ENCODE measurements around the gene PVALB.

PVALB gene

DNA sequence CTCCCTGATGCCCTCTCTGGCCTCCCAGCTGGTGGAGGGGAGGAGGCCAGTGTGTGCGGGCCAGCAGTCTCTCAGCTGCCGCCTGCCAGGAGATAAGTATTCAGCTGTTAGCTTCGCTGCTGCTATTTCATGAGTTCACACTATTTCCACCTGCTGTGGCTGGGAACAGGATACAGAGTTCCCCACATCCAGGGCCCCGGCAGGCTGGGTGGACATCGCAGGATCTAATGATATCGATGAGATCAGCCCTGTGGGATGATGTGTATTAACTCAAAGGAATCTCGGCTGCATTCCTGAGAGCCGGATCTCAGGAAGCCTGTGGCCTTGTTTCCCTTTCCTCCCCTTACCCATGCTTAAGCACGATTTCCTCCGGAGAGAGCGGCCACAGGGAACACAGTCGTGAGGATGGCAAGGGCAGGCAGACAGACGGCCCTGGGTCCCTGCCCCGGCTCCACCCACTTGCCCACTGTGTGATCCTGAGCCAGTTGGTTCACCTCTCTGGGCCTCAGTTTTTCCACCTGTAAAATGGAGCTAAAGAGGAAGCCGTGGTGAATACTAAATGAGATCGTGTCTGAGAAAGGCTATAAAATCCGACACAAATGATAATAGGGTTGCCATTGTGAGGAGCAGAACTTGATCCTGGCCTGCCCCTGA, 6.5 kb upstream of the PVALB start:
- Histone ChIP-seq H3K27me3 (ENCODE audit: insufficient read depth, low read length, poor library complexity) (peaks cover 9% of the 10 kb centered on the region), H3K9ac (ENCODE audit: low read depth, low read length) (no peak overlapping the region), H3K4me3 (ENCODE audit: low read depth in 1 of 2, low read length in 2 of 2) (no peak overlapping the region), H4K20me1 (ENCODE audit: insufficient read depth, low read length) (no peaks in the 10 kb centered on the region), H3K79me2 (ENCODE audit: insufficient read depth, low read length) (no peaks in the 10 kb centered on the region), H3K4me1 (ENCODE audit: insufficient read depth, low read length) (no peaks in the 10 kb centered on the region), H2AFZ (ENCODE audit: low read depth, low read length) (no peak overlapping the region), H3K4me2 (ENCODE audit: insufficient read depth, low read length) (no peak overlapping the region), H3K36me3 (ENCODE audit: insufficient read depth, low read length) (no peaks in the 10 kb centered on the region), H3K9me3 (ENCODE audit: insufficient read depth, low read length, severe bottlenecking) (no peaks in the 10 kb centered on the region), H3K27ac (ENCODE audit: low read length) (no peak overlapping the region)
- TF ChIP-seq, protein P1, sequence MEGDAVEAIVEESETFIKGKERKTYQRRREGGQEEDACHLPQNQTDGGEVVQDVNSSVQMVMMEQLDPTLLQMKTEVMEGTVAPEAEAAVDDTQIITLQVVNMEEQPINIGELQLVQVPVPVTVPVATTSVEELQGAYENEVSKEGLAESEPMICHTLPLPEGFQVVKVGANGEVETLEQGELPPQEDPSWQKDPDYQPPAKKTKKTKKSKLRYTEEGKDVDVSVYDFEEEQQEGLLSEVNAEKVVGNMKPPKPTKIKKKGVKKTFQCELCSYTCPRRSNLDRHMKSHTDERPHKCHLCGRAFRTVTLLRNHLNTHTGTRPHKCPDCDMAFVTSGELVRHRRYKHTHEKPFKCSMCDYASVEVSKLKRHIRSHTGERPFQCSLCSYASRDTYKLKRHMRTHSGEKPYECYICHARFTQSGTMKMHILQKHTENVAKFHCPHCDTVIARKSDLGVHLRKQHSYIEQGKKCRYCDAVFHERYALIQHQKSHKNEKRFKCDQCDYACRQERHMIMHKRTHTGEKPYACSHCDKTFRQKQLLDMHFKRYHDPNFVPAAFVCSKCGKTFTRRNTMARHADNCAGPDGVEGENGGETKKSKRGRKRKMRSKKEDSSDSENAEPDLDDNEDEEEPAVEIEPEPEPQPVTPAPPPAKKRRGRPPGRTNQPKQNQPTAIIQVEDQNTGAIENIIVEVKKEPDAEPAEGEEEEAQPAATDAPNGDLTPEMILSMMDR (IDR thresholded peaks at IDR 0.05; ENCODE audit: borderline replicate concordance, extremely low read depth, low read length, poor library complexity, severe bottlenecking), result no peak
- DNase-seq (no peak), ATAC-seq (ENCODE audit: insufficient read depth, low read depth) (no peak)

DNA sequence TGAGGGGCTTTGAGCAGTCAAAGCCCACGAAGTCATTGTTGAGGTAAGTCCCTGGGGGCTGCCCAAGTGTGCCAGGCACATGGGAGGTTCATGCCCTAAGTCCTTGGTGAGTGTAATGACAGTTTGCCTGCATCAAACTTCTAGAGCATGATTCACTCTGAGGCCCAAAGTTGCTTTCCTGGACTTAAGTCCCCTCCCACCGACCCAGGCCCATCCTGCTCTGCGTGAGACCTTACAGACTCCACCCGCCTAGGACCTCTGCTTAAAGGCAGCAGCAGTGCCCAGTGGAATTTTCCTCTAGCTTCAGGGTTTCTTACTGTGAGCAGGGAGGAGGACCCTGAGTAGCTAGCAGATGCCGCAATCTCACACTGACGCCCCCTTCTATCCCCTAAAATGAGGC, 5.7 kb upstream of the PVALB start:
- no peak overlapping the region for H3K4me3 ChIP-seq (ENCODE audit: low read depth in 1 of 2, low read length in 2 of 2)
- H3K27ac ChIP-seq (ENCODE audit: low read length), result no peak overlapping the region
- no peaks in the 10 kb centered on the region for H3K9me3 ChIP-seq (ENCODE audit: insufficient read depth, low read length, severe bottlenecking)
- no peaks in the 10 kb centered on the region for H3K4me1 ChIP-seq (ENCODE audit: insufficient read depth, low read length)
- DNase-seq (no peak), ATAC-seq (ENCODE audit: insufficient read depth, low read depth) (no peak)
- H3K4me2 ChIP-seq (ENCODE audit: insufficient read depth, low read length), result no peak overlapping the region
- H3K79me2 ChIP-seq (ENCODE audit: insufficient read depth, low read length), result no peaks in the 10 kb centered on the region
- peaks cover 15% of the 10 kb centered on the region for H3K27me3 ChIP-seq (ENCODE audit: insufficient read depth, low read length, poor library complexity)
- no peaks in the 10 kb centered on the region for H4K20me1 ChIP-seq (ENCODE audit: insufficient read depth, low read length)
- TF ChIP-seq, protein P1 (IDR thresholded peaks at IDR 0.05; ENCODE audit: borderline replicate concordance, extremely low read depth, low read length, poor library complexity, severe bottlenecking), result no peak
- TF ChIP-seq EZH2 (IDR thresholded peaks at IDR 0.05; ENCODE audit: borderline replicate concordance, low read depth, low read length, severe bottlenecking), result no peak
- no peaks in the 10 kb centered on the region for H3K36me3 ChIP-seq (ENCODE audit: insufficient read depth, low read length)
- no peak overlapping the region for H2AFZ ChIP-seq (ENCODE audit: low read depth, low read length)
- no peak overlapping the region for H3K9ac ChIP-seq (ENCODE audit: low read depth, low read length)

DNA sequence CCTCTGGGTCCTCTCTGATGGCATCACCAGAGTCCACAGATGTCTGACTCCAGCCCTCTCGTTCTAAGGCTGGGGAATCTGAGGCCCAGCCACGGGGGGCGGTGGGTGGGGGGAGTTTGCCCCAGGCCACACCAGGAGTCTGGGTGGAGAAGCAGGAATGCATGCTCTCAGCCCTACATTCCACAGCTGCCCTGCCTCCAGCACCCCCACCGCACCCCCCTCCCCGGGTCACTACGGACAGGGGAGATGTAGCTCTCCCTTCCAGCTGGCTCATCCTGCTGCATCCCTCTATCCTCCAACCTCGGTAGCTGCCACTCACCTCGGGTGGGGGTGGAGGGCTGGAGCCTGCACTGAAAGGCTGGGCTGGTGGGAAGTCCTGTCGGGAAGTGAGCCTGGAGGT, 2.3 kb upstream of the PVALB start:
- Histone ChIP-seq H3K27ac (ENCODE audit: low read length) (no peak overlapping the region), H3K27me3 (ENCODE audit: insufficient read depth, low read length, poor library complexity) (peaks cover 41% of the 10 kb centered on the region), H4K20me1 (ENCODE audit: insufficient read depth, low read length) (no peaks in the 10 kb centered on the region), H3K4me3 (ENCODE audit: low read depth in 1 of 2, low read length in 2 of 2) (no peak overlapping the region), H3K9ac (ENCODE audit: low read depth, low read length) (no peak overlapping the region), H3K4me2 (ENCODE audit: insufficient read depth, low read length) (no peak overlapping the region), H3K9me3 (ENCODE audit: insufficient read depth, low read length, severe bottlenecking) (no peaks in the 10 kb centered on the region), H3K36me3 (ENCODE audit: insufficient read depth, low read length) (no peaks in the 10 kb centered on the region), H3K79me2 (ENCODE audit: insufficient read depth, low read length) (no peaks in the 10 kb centered on the region), H2AFZ (ENCODE audit: low read depth, low read length) (no peak overlapping the region), H3K4me1 (ENCODE audit: insufficient read depth, low read length) (no peaks in the 10 kb centered on the region)
- TF ChIP-seq, protein P1 (IDR thresholded peaks at IDR 0.05; ENCODE audit: borderline replicate concordance, extremely low read depth, low read length, poor library complexity, severe bottlenecking), result no peak
- no peak for TF ChIP-seq EZH2 (IDR thresholded peaks at IDR 0.05; ENCODE audit: borderline replicate concordance, low read depth, low read length, severe bottlenecking)
- no peak for ATAC-seq (ENCODE audit: insufficient read depth, low read depth)
- no peak for DNase-seq
